ENCODE results near the gene ESPNL. TPM values are rescaled to one million over a fixed set of nuclear protein-coding genes. Genes with fewer than 3 reads are reported as not detected.

ESPNL gene
- total RNA-seq, 4 donors from 2014 or later, result 0.44 to 2.1 TPM; not detected in 2

DNA sequence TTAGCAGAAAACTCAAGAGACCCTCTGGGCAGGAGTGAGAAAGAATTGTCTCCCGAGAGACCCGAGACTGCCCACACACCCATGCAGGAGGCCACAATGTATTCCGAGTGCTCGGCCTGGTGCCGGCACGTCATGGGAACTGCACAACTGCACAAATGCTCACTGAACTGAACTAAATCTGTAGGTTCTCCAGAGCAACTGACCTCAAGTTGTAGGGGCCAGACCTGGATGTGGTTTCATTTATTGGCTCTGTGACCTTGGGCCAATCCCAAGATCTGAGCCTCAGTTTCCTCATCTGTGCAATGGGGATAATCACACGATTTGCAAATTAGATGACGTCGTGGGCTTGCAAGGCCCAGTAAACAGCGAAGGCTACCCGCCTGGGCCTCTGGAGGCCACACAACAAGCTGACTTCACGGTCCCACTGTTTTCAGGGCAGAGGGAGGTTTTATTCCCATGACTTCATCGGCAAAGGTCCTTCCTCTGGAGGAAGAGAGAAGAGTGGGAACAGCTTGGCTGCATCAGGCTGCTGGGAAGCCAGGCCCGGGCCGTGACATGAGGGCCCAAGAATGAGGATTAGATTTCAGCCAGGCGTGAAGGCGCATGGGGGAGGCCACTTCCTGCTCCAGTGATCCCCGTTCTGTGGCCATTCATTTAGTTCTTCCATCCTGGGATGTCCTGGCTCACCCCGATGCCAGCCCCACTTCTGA lies 55.1 kb downstream of the ESPNL start:
- no peak overlapping the region for H3K27ac ChIP-seq
- 67 to 72% methylated on average over 19 of the region's 19 CpGs for WGBS, 2 donors
- DNase-seq (ENCODE audit: low spot score in 2 of 2), result no peak
- no peaks in the 10 kb centered on the region for H3K36me3 ChIP-seq
- TF ChIP-seq POLR2A (IDR thresholded peaks at IDR 0.05) (no peak), EP300 (IDR thresholded peaks at IDR 0.05) (no peak)
- TF ChIP-seq, protein P1, sequence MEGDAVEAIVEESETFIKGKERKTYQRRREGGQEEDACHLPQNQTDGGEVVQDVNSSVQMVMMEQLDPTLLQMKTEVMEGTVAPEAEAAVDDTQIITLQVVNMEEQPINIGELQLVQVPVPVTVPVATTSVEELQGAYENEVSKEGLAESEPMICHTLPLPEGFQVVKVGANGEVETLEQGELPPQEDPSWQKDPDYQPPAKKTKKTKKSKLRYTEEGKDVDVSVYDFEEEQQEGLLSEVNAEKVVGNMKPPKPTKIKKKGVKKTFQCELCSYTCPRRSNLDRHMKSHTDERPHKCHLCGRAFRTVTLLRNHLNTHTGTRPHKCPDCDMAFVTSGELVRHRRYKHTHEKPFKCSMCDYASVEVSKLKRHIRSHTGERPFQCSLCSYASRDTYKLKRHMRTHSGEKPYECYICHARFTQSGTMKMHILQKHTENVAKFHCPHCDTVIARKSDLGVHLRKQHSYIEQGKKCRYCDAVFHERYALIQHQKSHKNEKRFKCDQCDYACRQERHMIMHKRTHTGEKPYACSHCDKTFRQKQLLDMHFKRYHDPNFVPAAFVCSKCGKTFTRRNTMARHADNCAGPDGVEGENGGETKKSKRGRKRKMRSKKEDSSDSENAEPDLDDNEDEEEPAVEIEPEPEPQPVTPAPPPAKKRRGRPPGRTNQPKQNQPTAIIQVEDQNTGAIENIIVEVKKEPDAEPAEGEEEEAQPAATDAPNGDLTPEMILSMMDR (IDR thresholded peaks at IDR 0.05), result no peak
- H3K4me3 ChIP-seq, result no peak overlapping the region
- no peaks in the 10 kb centered on the region for H3K9me3 ChIP-seq
- peaks cover 0 to 18% (median 7%) of the 10 kb centered on the region in 4 donors for H3K4me1 ChIP-seq
- peaks cover 0 to 20% of the 10 kb centered on the region in 2 donors for H3K27me3 ChIP-seq

DNA sequence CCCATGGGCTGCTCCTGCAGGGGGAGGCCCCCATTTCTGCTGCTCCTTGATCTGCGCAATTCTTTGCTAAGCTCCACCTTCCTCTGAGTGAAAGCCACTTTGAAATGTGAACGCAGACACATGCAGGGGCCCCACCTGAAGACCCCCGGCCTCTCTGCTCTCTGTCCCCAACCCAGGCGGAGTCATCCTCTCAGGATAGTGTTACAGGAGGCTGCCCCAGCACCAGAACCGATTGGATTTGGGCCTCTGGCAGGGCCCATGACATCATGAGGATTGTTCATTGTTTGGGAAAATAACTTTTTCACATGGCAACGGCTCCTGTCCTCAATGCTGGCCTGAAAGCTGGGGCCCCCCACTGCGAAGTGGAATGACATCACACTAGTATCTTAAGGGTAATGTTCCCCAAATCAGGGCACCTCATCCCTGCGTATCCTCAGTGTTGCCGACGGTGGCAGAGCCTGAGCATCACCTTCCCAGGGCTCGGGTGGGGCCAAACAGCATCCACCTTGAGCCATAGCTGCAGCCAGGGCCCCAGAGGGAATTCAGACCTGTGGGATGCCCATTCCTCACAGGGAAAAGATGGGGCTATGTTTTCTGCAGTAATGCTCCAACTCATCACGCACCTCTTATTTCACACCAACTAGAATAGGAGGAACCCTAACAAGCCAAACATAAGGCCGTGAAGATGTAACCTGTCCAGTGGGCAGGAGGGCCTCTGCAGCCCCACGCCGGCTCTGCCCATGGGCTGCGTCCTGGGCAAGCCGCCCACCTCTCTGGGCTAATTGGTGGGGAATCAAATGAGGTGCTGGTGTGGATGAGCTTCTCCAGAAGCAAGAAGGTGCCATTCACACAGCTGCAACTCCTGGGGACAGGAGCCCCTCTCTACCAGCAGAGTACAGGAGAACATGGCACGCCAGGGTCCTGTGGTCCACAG lies 55.9 kb downstream of the ESPNL start:
- 76 to 77% methylated on average over 18 of the region's 18 CpGs for WGBS, 2 donors
- Histone ChIP-seq H3K27me3 (peaks cover 0 to 22% of the 10 kb centered on the region in 2 donors), H3K4me1 (peaks cover 0 to 25% (median 8%) of the 10 kb centered on the region in 4 donors), H3K4me3 (no peak overlapping the region), H3K36me3 (no peaks in the 10 kb centered on the region), H3K9me3 (no peaks in the 10 kb centered on the region), H3K27ac (no peak overlapping the region)
- no peak for DNase-seq (ENCODE audit: low spot score in 2 of 2)
- no peak for TF ChIP-seq EP300 (IDR thresholded peaks at IDR 0.05)
- TF ChIP-seq, protein P1 (IDR thresholded peaks at IDR 0.05), result no peak
- TF ChIP-seq POLR2A (IDR thresholded peaks at IDR 0.05), result no peak

GRCh38 chr2:238157506-238158017 lies 57.4 kb downstream of the ESPNL start:
- 65 to 71% methylated on average over 12 to 14 of the region's 14 CpGs for WGBS, 2 donors

DNA sequence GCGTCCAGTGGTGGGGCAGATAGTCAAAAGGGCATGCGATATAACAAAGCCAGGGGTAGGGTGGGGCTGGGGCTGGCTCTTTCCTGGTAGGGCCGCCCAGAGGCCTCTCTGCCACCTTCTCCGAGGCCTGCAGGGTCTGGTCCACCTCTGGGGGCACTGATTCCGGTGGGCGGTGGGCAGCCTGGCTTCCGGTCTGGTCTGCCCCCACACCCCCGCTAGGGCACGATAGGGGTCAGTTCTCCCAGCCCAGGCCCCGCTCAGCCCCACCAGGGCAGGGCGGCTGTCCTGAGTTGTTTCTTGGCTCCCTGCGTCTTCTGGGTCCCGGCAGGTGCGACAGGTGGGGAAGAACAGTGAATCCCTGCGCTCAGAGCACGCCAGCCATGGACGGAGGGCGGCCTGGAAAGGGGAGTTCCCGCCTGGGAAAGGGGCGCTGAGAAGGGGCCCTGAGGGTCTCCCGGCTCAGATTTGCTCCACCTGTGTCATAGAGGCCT lies 57.9 kb downstream of the ESPNL start:
- Histone ChIP-seq H3K4me1 (peaks cover 0 to 25% (median 8%) of the 10 kb centered on the region in 4 donors), H3K27ac (no peak overlapping the region), H3K36me3 (no peaks in the 10 kb centered on the region), H3K4me3 (no peak overlapping the region), H3K9me3 (no peaks in the 10 kb centered on the region), H3K27me3 (peaks cover 0 to 42% of the 10 kb centered on the region in 2 donors)
- TF ChIP-seq POLR2A (IDR thresholded peaks at IDR 0.05), result no peak
- TF ChIP-seq, protein P1 (IDR thresholded peaks at IDR 0.05), result no peak
- TF ChIP-seq EP300 (IDR thresholded peaks at IDR 0.05), result no peak
- DNase-seq (ENCODE audit: low spot score in 2 of 2), result no peak
- WGBS, 2 donors, result 46 to 59% methylated on average over 10 to 13 of the region's 21 CpGs

More at GRCh38 chr2:238157506-238158017, 57.4 kb downstream of the ESPNL start:
- no peak for DNase-seq (ENCODE audit: low spot score in 2 of 2)
- Histone ChIP-seq H3K27me3 (peaks cover 0 to 37% of the 10 kb centered on the region in 2 donors), H3K36me3 (no peaks in the 10 kb centered on the region), H3K9me3 (no peaks in the 10 kb centered on the region), H3K4me1 (peaks cover 0 to 25% (median 8%) of the 10 kb centered on the region in 4 donors), H3K4me3 (no peak overlapping the region), H3K27ac (no peak overlapping the region)
- TF ChIP-seq, protein P1 (IDR thresholded peaks at IDR 0.05), result no peak
- TF ChIP-seq EP300 (IDR thresholded peaks at IDR 0.05) (no peak), POLR2A (IDR thresholded peaks at IDR 0.05) (no peak)

All from tibial nerve (tissue), 4 donors.